GM12891 (cell line): ENCODE measurements around the gene MAP3K7.

Source experiments
- DNase-seq: peaks from one replicate; pipeline ENCODE4 v3.0.0; 2011; ENCODE audit warnings: low spot score; ENCODE audit not compliant: insufficient read length
- FAIRE-seq: peaks from 2 replicates; lab custom pipeline; 2011; peaks lifted over from hg19 to GRCh38; lab: Jason Lieb, UNC
- PAX5 ChIP-seq: IDR thresholded peaks from 2 replicates; pipeline ENCODE4 v1.6.1; 2011; ENCODE audit warnings: low read length, moderate library complexity, mild to moderate bottlenecking; ENCODE audit not compliant: insufficient read depth, severe bottlenecking
- POLR2A ChIP-seq: IDR thresholded peaks from 2 replicates; pipeline ENCODE4 v1.6.1; 2011; ENCODE audit warnings: low read depth, low read length, control low read depth
- POLR2AphosphoS5 ChIP-seq: IDR thresholded peaks from 2 replicates; pipeline ENCODE4 v1.6.1; 2011; ENCODE audit warnings: low read depth, low read length, control low read depth
- POU2F2 ChIP-seq: IDR thresholded peaks from 2 replicates; pipeline ENCODE4 v1.6.1; 2011; ENCODE audit warnings: low read depth, mild to moderate bottlenecking, control low read depth, low read length, moderate library complexity
- SPI1 ChIP-seq: IDR thresholded peaks from 2 replicates; pipeline ENCODE4 v1.6.1; 2011; ENCODE audit warnings: low read depth, low read length, control low read depth
- TAF1 ChIP-seq: IDR thresholded peaks from 2 replicates; pipeline ENCODE4 v1.6.1; 2011; ENCODE audit warnings: low read depth, low read length, control low read depth

MAP3K7 gene

DNA sequence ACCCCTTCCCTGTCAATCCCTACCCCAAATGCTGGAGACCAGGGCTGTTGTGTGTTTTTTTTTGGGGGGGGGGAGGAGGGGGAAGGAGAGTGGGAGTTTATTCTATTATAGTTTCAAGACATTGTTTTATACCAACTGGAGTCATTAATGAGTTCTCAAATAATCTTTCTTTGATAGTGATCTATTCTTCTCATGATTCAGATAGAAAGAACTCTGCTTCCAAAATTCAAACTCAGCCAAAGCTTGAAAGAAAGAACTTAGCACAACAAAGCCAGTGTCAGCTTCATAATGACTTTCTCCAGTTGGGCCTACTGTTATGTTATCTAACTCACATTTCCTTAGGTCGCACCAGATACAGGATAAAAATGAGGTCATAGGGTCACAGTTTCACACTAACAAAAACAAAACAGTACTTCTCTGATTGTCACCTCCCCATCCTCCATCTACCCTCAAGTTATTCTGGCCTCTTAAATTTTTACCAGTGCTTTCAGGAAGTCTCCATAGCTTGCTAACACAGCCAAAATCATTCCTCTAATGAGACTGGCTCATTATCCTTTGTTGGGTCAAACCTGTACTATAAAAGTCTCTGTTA is 19.0 kb upstream of the MAP3K7 start:
- DNase-seq (no peak), FAIRE-seq (no peak)
- TF ChIP-seq POU2F2 (no peak), POLR2AphosphoS5 (no peak), SPI1 (no peak), PAX5 (no peak), POLR2A (no peak)

DNA sequence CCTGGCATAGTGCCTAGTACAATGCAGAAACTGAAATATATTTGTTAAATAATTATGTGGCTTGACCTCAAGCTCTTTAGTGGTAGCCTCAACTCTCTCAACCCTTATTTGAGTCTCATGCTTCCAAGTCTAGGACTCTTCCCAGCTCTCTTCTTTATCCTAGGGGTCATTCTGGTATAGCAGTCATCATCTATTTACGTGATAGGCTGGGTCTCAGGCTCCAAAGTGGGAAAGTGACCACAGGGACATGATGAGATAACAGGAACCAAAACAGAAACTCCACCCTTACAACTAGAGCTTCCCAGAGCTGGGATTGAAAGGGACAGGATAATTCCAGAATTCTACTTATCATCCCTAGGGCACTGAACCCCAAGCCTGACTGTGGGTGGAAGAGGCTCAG is 17.7 kb upstream of the MAP3K7 start:
- no peak for DNase-seq
- TF ChIP-seq POLR2AphosphoS5 = no peak
- no peak for FAIRE-seq

DNA sequence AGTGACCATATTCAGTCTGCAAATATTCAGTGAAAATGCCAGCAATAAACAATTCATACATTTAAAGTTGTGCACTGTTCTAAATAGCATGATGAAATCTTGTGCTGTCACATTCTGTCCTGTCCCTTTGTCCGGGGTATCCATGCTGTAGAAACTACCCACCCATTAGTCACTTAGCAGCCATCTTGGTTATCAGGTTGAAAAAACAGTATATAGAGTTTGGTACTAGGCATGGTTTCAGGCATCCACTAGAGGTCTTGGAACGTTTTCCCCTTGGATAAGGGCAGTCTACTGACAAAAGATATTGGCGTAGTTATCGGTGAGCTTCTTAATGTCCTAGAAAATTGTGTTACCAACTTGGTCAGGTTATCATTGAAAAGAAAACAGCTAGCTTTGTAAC is 12.3 kb upstream of the MAP3K7 start:
- TF ChIP-seq SPI1 (no peak), PAX5 (no peak), POLR2A (no peak), POU2F2 (no peak), TAF1 (no peak), POLR2AphosphoS5 (no peak)
- FAIRE-seq (no peak), DNase-seq (no peak)

DNA sequence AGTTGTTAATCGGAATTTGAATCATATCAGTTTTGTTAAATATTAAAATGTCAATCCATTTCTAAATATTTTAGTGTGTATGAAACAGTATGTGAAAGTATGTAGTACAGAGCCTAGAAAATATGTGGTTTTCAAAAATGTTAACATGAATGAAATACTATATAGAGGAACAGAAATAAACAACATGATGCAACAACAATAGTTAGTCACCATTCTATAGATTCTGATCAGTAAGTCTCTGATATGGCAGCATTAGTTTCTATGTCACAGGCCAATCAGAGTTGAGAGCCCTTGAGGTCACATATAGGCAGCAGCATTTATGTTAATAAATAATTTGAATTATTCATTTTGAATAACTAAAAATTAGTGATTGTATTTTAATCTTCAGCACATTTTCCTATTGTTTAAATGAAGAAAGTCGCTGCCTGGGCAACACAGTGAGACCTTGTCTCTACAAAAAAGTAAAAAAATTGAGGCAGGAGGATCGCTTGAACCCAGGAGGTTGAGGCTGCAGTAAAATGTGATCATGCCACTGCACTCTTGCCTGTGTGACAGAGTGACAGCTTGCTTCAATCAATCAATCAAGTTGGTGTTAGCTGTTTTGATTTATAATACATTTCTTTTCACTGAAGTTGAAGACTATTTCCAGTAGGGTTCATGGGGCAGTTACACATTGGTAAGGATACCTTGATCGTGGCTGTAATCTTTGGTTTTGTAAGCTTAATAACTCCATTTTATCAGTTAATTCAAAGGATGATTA is 11.5 kb upstream of the MAP3K7 start:
- FAIRE-seq (no peak), DNase-seq (no peak)
- no peak for TF ChIP-seq PAX5
- no peak for TF ChIP-seq POLR2A
- TF ChIP-seq TAF1 = no peak
- TF ChIP-seq SPI1 = no peak
- TF ChIP-seq POU2F2 = no peak
- no peak for TF ChIP-seq POLR2AphosphoS5

DNA sequence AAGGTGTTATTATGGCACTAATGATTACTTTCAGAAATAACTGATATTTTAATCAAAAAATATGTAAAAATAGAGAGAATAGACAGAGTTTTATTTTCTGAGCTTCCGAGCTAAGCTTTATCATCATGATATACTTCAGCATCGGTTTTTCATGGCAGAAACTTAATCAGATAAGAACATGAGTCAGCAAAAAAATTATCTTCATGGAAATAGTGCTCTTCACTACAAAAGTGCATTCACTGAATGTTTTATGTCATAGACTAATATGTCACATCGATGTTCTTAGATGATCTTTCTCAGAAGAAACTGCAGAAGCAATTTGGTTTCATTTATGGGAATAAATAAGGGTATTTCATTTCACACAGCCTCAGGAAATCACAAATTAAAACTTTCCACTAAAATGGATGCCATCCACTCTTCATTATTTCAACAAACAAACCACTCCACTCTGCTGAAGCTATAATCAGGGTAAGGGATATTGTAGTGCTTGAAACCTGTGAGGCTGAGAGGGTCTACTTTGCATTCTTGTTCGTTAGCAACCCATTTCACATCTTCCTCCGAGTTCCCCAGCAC is 10.2 kb upstream of the MAP3K7 start:
- FAIRE-seq (no peak), DNase-seq (no peak)
- TF ChIP-seq POLR2AphosphoS5 = no peak
- no peak for TF ChIP-seq PAX5
- no peak for TF ChIP-seq POU2F2
- no peak for TF ChIP-seq TAF1
- no peak for TF ChIP-seq SPI1
- no peak for TF ChIP-seq POLR2A

DNA sequence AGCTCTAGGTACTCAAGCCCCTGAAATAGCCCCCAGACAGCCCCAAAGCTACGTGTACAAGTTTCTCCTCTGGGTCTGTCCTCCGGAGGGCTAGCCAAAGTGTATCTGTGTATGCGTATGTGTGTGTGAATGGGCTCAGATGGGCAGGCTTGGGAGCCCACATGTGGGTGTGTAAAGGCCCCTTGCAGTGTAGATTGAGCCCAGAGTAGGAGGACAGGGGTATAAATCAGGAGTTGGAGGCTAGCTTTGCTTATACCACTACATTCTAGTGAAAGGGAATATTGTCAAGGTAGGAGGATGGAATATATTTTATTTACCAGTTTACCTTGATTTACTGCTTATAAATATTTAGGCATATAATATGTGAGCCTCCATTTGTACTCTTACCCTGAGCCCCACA is 9.0 kb upstream of the MAP3K7 start:
- DNase-seq (no peak), FAIRE-seq (no peak)
- no peak for TF ChIP-seq SPI1
- TF ChIP-seq TAF1 = no peak
- no peak for TF ChIP-seq POU2F2
- no peak for TF ChIP-seq POLR2A
- no peak for TF ChIP-seq PAX5
- TF ChIP-seq POLR2AphosphoS5 = no peak

DNA sequence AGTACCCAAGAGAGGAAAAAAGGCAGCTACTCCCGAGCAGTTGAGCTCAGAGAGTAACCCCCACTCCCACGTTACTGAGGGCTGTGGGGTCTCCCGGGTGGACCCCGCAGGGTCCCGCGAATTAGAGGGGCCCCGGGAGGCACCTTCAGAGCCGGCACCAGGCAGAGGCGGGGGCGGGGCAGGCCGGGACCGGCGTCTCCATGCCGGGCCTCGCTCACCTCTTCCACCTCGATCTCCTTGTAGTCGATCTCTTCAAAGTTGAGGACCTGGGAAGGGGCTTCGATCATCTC is 381 bp downstream of the MAP3K7 start:
- TF ChIP-seq POU2F2 (no peak), TAF1 (no peak), POLR2A (no peak), SPI1 (no peak), POLR2AphosphoS5 (no peak), PAX5 (no peak)
- DNase-seq = no peak
- no peak for FAIRE-seq

DNA sequence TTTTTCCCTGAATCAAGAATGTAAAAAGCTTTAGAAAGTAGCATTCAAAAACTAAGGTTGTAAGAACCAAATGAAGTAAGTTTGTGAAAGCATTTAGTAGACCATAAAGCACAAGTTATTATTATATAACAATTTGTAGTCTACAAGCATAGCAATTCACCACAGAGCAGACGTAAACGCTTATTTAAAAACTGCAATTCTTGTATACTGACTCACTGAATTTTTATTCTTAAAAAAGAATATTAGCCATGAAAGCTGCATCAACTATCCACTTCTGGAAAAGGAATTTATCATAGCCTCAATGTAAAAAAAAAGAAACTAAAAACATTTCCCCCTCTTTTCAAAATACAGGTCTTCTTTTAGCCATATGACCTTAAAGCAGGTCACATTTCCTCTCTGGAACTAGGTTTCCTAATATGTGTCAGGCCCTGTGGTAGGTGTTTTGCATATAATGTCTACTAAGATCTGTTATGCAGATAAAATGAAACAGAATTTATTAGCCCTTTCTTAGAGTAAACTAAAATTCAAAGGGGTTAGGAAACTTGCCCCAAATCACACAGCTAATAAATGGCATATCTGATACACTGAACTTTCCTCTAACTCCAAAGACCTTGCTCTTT is 2.1 kb downstream of the MAP3K7 start:
- FAIRE-seq = no peak
- DNase-seq = no peak
- TF ChIP-seq TAF1 (no peak), SPI1 (peak; percentile 16; the same call in 1 of the 2 replicates)

DNA sequence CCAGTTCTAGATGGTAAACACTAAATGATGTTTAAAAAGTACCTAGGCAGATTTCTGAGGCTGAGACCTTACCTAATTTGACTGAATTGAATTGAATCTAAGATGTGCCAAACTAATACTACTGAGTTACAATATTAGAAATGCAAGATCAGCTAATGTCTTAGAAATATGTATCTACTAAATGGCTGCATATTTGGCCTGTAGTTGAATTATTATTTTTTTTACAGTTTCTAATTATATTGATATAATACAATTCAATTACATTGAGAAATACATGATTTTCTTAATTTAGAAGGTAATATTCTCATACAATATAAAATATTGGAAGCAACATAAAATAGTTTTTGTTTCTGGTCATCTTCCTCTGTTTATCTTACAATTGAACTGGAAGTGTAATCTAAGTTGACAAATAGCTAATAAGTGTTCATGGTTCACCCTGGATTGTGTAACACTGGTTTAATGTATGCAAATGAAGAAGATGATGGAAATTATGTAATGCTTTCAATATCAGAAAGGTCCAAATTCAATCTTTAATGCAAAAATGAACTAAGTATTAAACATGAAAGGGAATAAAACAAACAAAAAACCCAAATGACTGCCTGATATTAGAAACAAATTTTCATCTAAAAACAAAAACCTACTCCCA is 2.9 kb downstream of the MAP3K7 start:
- FAIRE-seq = no peak
- TF ChIP-seq PAX5 (no peak), POLR2A (no peak), TAF1 (no peak), POU2F2 (no peak), SPI1 (no peak), POLR2AphosphoS5 (no peak)

More for the DNA sequence above, 2.9 kb downstream of the MAP3K7 start:
- no peak for DNase-seq
